Heart right ventricle (tissue), 16 donors: ENCODE data around the gene NSL1. TPM values are rescaled to one million over a fixed set of nuclear protein-coding genes. Genes with fewer than 3 reads are reported as not detected.

Experiments
- ATAC-seq, 8 donors: fragments of 200-7000 bp; cut with Tn5 transposase; one replicate each; pipeline ENCODE4 v1.9.1; 2020; ENCODE audit warnings: mild to moderate bottlenecking in 8 of 8, moderate library complexity in 8 of 8, moderate number of reproducible peaks in 1 of 8
- DNase-seq, 2 donors: peaks; one replicate each; pipeline ENCODE4 v3.0.0-alpha.2; 2020
- H3K27ac ChIP-seq, 10 donors: fragments of 200-600 bp; sonication (generic) in 2 of 10; one replicate each; pipeline versions ENCODE4 v1.5.0 to v1.8.0; 2020 to 2022; ENCODE audit warnings: mild to moderate bottlenecking in 3 of 10
- H3K27me3 ChIP-seq, 7 donors: fragments of 200-600 bp; one replicate each; pipeline ENCODE4 v1.8.0; 2021 to 2022; ENCODE audit warnings: mild to moderate bottlenecking in 2 of 7
- H3K36me3 ChIP-seq, 9 donors: fragments of 200-600 bp; sonication (generic) in 1 of 9; one replicate each; pipeline versions ENCODE4 v1.5.0 to v1.8.0; 2020 to 2022; ENCODE audit warnings: mild to moderate bottlenecking in 2 of 9
- H3K4me1 ChIP-seq, 9 donors: fragments of 200-600 bp; sonication (generic) in 1 of 9; one replicate each; pipeline versions ENCODE4 v1.5.0 to v1.8.0; 2020 to 2022; ENCODE audit warnings: mild to moderate bottlenecking in 4 of 9
- H3K4me3 ChIP-seq, 10 donors: fragments of 200-600 bp; sonication (generic) in 2 of 10; one replicate each; pipeline versions ENCODE4 v1.5.0 to v1.8.0; 2020 to 2022; ENCODE audit warnings: mild to moderate bottlenecking in 7 of 10, moderate library complexity in 2 of 10
- H3K9me3 ChIP-seq, 11 donors: fragments of 200-600 bp in 10 of 11; sonication (generic) in 2 of 11; one replicate each; pipeline versions ENCODE4 v1.5.0 to v1.8.0; 2013 to 2022; ENCODE audit warnings: mild to moderate bottlenecking in 2 of 11, control low read depth in 1 of 11, moderate library complexity in 1 of 11
- CTCF ChIP-seq, 9 donors: fragments of 200-600 bp; sonication (generic) in 2 of 9; IDR thresholded peaks; one replicate each; pipeline versions ENCODE4 v1.5.0 to v1.8.0; 2021 to 2022; ENCODE audit warnings: antibody characterized with exemption in 9 of 9, mild to moderate bottlenecking in 5 of 9, moderate library complexity in 1 of 9
- WGBS, 2 donors: extraction: QIAGEN DNeasy Blood & Tissue Kit; methylation state at CpG; one replicate each; pipeline ENCODE4 v1.1.7; 2013; ENCODE audit warnings: inconsistent platforms in 1 of 2; 5-methylcytosine and 5-hydroxymethylcytosine counted together
- intact Hi-C, 10 donors: fragments of 100-400 bp; cut with DNase I; formaldehyde crosslinking; loops; one replicate each; pipeline versions ENCODE4 v1.11.1 to v1.14.2; 2022
- polyA plus RNA-seq, 2 donors: library from polyadenylated mRNA; stranded (reverse); fragments of 200-250 nt; gene quantifications; one replicate each; pipeline ENCODE4 v1.2.3, GENCODE V29; 2013
- total RNA-seq, 10 donors: library from RNA; stranded (reverse); fragmentation: NEBNext Ultra II Directional in 3 of 10; extraction: Animal tissue kit (Norgen Biotek cat#: 25700) in 3 of 10; gene quantifications; one replicate each; pipeline versions ENCODE4 v1.2.1 to v1.2.4, GENCODE V29; 2021 to 2023
- donor health status: Arrhythmogenic right ventricular cardiomyopathy.
- donor health status: ischemic (EF 13 %, LVEDD 7.1; RV severe dilation, severe dysfunction).
- donor health status: healthy with polysubstance abuse.
- donor health status: DM: no; HTN: yes; CAD: no.
- donor health status: DM: no; HTN: no; CAD: no.
- donor health status: ischemic (EF 25% LVEDD 6.9; RV normal size, moderate dysfunction).
- donor health status: ischemic (EF 25% LVEDD 5.7; RV mildly dilated, moderate dysfunction).
- donor health status: healthy.
- donor health status: DM: yes; HTN: yes; CAD: no.
- donor health status: Ischemic cardiomyopathy.
- donor health status: ischemic (EF 35%, LVEDD 5.7; RV mildly dilated, moderate dysfunction).
- donor health status: nonischemic (EF 11% LVEDD 7.7; RV severe dilation, severe dysfunction).
- donor health status: DM: yes; HTN: yes; CAD: no.
- donor health status: PGD.
- donor health status: ischemic (EF 29% LVEDD 5.4; RV normal size, mild dysfunction).
- donor health status: nonischemic (EF 23%, LVEDD 6.1; RV moderate dilation, normal function).

Gene NSL1
- total and polyA plus RNA-seq, 12 donors, result 9.4 to 30.1 (median 23.7) TPM

DNA sequence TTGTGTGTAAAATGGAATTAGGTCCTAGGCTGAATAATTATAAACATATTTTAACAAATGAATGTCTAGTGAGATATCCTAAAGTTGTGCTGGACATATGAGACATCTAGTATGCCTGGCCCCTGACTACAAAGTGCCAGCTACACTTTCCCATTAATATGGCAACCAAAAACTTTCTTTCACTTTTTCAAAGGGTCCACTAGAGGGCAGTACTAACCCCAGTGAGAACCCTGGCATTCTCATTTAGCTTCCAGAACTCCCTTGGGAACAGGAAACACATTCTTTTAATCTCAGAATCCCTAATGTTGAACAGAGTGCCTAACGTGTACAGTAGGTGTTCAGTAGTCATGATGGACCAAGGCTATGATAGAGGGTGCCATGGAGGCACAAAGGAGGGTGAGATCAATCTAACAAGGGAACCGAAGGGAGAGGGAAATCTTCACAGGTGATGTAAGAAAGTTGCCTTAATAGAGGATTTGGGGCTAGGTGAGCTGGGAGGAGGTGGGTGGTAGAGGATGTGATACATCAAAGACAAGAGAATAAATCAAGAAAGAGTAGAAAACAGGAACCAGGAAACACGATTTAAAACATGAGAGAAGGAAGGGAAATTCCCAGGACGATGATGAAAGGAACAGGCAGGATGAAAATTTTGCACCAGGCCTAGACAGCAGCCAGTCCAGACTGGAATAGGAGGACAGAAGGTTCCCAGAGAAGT, 41.6 kb downstream of the NSL1 start:
- 48 to 55% methylated on average over 4 of the region's 4 CpGs for WGBS, 2 donors
- Histone ChIP-seq H3K4me1 (peaks cover 0 to 54% (median 32%) of the 10 kb centered on the region in 9 donors), H3K4me3 (no peak overlapping the region), H3K9me3 (no peaks in the 10 kb centered on the region), H3K36me3 (no peaks in the 10 kb centered on the region), H3K27me3 (no peaks in the 10 kb centered on the region), H3K27ac (peak overlapping the region in 3 of 10 donors; percentile 7 to 55 (median 41))
- intact Hi-C loops, result loop anchor here in 1 of 10 donors (5.0 kb wide), 1 partner anchor 32 kb away; no protein-coding TSS in a partner anchor
- no peak for DNase-seq
- ATAC-seq, result peak in 5 of 8 donors; percentile 35 to 60 (median 47)
- peak; percentile 52 to 80 (median 71) for TF ChIP-seq CTCF (IDR thresholded peaks at IDR 0.05)

- ATAC-seq (no peak), DNase-seq (no peak)
- H3K9me3 ChIP-seq, result peaks cover 0 to 2% (median 0%) of the 10 kb centered on the region in 11 donors
- intact Hi-C loops, result loop anchor here in 1 of 10 donors (5.0 kb wide), 1 partner anchor 36 kb away; no protein-coding TSS in a partner anchor
- TF ChIP-seq CTCF (IDR thresholded peaks at IDR 0.05), result no peak
- WGBS, 2 donors, result 98 to 99% methylated on average over 3 of the region's 3 CpGs
- peaks cover 0 to 20% (median 11%) of the 10 kb centered on the region in 9 donors for H3K4me1 ChIP-seq
- H3K36me3 ChIP-seq, result peaks cover 0 to 3% (median 0%) of the 10 kb centered on the region in 9 donors
- no peak overlapping the region for H3K4me3 ChIP-seq
- H3K27me3 ChIP-seq, result no peaks in the 10 kb centered on the region
- H3K27ac ChIP-seq, result no peak overlapping the region
Measured at GRCh38 chr1:212746546-212746945, 45.0 kb downstream of the NSL1 start.

DNA sequence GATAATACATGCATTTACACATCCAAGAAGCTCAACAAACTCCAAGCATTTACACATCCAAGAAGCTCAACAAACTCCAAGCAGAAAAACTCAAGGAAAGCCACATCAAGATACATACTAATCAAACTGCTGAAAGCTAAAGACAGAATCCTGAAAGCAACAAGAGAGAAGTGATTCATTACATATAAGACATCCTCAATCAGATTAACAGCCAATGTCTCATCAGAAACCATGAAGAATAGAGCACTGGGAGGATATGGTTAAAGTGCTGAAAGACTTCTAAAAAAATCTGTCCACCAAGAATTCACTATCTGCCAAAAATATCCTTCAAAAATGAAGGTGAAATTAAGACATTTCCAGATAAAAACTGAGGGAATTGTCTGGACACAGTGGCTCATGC, 46.3 kb downstream of the NSL1 start:
- intact Hi-C loops, result loop anchor here in 1 of 10 donors (5.0 kb wide), 1 partner anchor 37 kb away; no protein-coding TSS in a partner anchor
- Histone ChIP-seq H3K9me3 (peaks cover 0 to 5% (median 0%) of the 10 kb centered on the region in 11 donors), H3K4me3 (no peak overlapping the region), H3K27me3 (no peaks in the 10 kb centered on the region), H3K27ac (no peak overlapping the region), H3K36me3 (peaks cover 0 to 8% (median 0%) of the 10 kb centered on the region in 9 donors), H3K4me1 (peaks cover 0 to 10% (median 9%) of the 10 kb centered on the region in 9 donors)
- no peak for TF ChIP-seq CTCF (IDR thresholded peaks at IDR 0.05)
- DNase-seq (no peak), ATAC-seq (no peak)

GRCh38 chr1:212743901-212744475, 47.6 kb downstream of the NSL1 start:
- H3K27ac ChIP-seq, result no peak overlapping the region
- ATAC-seq (no peak), DNase-seq (no peak)
- H3K9me3 ChIP-seq, result peaks cover 0 to 5% (median 0%) of the 10 kb centered on the region in 11 donors
- no peak for TF ChIP-seq CTCF (IDR thresholded peaks at IDR 0.05)
- no peak overlapping the region for H3K4me3 ChIP-seq
- no peaks in the 10 kb centered on the region for H3K27me3 ChIP-seq
- peaks cover 0 to 8% (median 0%) of the 10 kb centered on the region in 9 donors for H3K36me3 ChIP-seq
- 87 to 88% methylated on average over 4 of the region's 4 CpGs for WGBS, 2 donors
- intact Hi-C loops, result no loop called here
- H3K4me1 ChIP-seq, result no peaks in the 10 kb centered on the region
